IgD-negative memory B cell (primary cell): ENCODE data around the gene SF3B1. TPM values are rescaled to one million over a fixed set of nuclear protein-coding genes. Genes with fewer than 3 reads are reported as not detected.
"Not testable (repeated sequence)": the region's sequence is repeated elsewhere in the genome, so short reads cannot be mapped to it uniquely, and the experiment has no call there.

ENCODE experiments used
- H3K27ac Mint-ChIP-seq, 3 donors: one replicate each; pipeline ENCODE4 v1.8.0; 2020 to 2022; ENCODE audit warnings: mild to moderate bottlenecking in 3 of 3, mixed read lengths in 3 of 3, moderate library complexity in 1 of 3
- H3K27me3 Mint-ChIP-seq: one replicate; pipeline ENCODE4 v1.8.0; 2021; ENCODE audit warnings: mixed read lengths
- H3K36me3 Mint-ChIP-seq: one replicate; pipeline ENCODE4 v1.8.0; 2020; ENCODE audit warnings: mild to moderate bottlenecking, mixed read lengths
- H3K4me1 Mint-ChIP-seq, 3 donors: one replicate each; pipeline ENCODE4 v1.8.0; 2020 to 2022; ENCODE audit warnings: mixed read lengths in 3 of 3, mild to moderate bottlenecking in 1 of 3
- H3K4me3 Mint-ChIP-seq, 4 donors: one replicate each; pipeline ENCODE4 v1.8.0; 2020 to 2022; ENCODE audit warnings: mild to moderate bottlenecking in 4 of 4, mixed read lengths in 4 of 4, moderate library complexity in 3 of 4
- H3K9me3 Mint-ChIP-seq, 3 donors: one replicate each; pipeline ENCODE4 v1.8.0; 2020 to 2021; ENCODE audit warnings: mixed read lengths in 3 of 3, mild to moderate bottlenecking in 1 of 3
- polyA plus RNA-seq: library from polyadenylated mRNA; unstranded; fragments of 300-500 nt; fragmentation: Illumina TruSeq; gene quantifications from one replicate; pipeline ENCODE4 v1.2.3, GENCODE V29; 2021

SF3B1 gene, protein sequence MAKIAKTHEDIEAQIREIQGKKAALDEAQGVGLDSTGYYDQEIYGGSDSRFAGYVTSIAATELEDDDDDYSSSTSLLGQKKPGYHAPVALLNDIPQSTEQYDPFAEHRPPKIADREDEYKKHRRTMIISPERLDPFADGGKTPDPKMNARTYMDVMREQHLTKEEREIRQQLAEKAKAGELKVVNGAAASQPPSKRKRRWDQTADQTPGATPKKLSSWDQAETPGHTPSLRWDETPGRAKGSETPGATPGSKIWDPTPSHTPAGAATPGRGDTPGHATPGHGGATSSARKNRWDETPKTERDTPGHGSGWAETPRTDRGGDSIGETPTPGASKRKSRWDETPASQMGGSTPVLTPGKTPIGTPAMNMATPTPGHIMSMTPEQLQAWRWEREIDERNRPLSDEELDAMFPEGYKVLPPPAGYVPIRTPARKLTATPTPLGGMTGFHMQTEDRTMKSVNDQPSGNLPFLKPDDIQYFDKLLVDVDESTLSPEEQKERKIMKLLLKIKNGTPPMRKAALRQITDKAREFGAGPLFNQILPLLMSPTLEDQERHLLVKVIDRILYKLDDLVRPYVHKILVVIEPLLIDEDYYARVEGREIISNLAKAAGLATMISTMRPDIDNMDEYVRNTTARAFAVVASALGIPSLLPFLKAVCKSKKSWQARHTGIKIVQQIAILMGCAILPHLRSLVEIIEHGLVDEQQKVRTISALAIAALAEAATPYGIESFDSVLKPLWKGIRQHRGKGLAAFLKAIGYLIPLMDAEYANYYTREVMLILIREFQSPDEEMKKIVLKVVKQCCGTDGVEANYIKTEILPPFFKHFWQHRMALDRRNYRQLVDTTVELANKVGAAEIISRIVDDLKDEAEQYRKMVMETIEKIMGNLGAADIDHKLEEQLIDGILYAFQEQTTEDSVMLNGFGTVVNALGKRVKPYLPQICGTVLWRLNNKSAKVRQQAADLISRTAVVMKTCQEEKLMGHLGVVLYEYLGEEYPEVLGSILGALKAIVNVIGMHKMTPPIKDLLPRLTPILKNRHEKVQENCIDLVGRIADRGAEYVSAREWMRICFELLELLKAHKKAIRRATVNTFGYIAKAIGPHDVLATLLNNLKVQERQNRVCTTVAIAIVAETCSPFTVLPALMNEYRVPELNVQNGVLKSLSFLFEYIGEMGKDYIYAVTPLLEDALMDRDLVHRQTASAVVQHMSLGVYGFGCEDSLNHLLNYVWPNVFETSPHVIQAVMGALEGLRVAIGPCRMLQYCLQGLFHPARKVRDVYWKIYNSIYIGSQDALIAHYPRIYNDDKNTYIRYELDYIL
- polyA plus RNA-seq = 124 TPM

DNA sequence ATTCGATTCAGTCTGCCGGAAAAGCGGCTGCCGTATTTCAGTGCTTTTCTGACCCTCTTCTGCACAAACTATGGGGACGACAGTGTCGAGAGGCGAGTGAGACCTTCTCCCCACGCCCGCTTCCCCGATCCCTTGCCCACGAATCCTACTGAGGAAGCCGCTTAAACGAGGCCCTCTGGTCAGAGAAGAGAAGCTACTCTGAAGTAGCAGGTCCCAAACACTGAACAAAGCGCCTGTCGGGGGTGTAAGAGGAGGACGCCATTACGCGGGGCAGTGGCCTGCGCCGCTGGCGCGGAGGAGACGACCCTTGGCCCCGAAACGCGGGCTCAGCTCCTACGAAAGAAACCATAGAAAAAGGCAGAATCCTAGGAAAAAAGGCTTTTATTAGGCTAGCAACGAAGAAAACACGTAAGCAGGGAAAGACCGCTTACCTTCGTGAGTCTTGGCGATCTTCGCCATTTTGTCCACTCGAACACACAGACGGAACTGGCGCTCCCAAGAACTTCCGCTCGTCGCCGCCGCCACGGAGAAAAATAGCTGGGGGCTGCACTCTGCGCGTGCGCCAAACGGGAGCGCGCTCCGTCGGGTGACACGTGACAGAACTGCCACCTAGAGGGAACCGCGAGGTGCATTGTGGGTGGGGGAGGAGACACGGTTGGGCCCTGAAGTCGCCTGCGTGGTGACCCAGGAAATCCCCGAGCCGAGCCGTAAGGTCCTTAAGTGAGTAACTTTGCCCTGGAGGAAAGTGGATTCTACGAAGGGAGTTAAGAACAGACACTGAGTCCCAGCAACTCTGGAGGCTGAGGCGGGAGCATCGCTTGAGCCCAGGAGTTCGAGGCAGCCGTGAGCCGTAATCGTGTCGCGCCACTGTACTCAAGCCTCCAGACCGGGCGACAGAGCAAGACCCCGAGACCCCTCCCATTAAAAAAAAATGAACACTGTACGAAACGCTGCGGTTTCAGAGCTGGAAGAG lies at the start of gene SF3B1:
SF3B1 (minus strand) TSS at position 488 of the 973 bp plus-strand sequence; CDS start at position 459, 29 bp downstream.
- H3K27me3 Mint-ChIP-seq = no peaks in the 10 kb centered on the region
- no peaks in the 10 kb centered on the region for H3K9me3 Mint-ChIP-seq
- no peaks in the 10 kb centered on the region for H3K36me3 Mint-ChIP-seq
- H3K4me1 Mint-ChIP-seq = peaks cover 36 to 40% (median 36%) of the 10 kb centered on the region in 3 donors
- H3K4me3 Mint-ChIP-seq = peak within 1 kb of the TSS; percentile 96 to 100 (median 100)
- peak within 1 kb of the TSS; percentile 96 to 100 (median 100) for H3K27ac Mint-ChIP-seq

DNA sequence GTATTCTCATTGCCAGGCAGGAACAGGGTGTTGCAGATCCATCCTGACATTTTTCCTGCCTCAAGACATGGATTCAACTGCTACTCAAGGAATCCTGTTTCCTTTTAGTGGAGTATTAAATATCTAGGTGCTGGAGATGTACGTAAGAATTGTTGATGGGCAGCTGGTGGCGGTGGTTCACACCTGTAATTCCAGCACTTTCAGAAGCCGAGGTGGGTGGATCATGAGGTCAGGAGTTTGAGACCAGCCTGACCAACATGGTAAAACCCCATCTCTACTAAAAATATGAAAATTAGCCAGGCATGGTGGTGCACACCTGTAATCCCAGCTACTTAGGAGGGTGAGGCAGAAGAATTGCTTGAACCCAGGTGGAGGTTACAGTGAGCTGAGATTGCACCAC lies 49.4 kb upstream of the SF3B1 start:
- H3K9me3 Mint-ChIP-seq, H3K27me3 Mint-ChIP-seq, H3K27ac Mint-ChIP-seq, H3K4me1 Mint-ChIP-seq: not testable (repeated sequence)
- peak overlapping the region in 1 of 4 donors; percentile 39 for H3K4me3 Mint-ChIP-seq
- peaks cover 15% of the 10 kb centered on the region for H3K36me3 Mint-ChIP-seq

GRCh38 chr2:197480165-197481036 lies 45.6 kb upstream of the SF3B1 start:
- Mint-ChIP-seq H3K4me3 (peak overlapping the region in 1 of 4 donors; percentile 19), H3K9me3 (peaks cover 0 to 7% (median 0%) of the 10 kb centered on the region in 3 donors), H3K27me3 (no peaks in the 10 kb centered on the region), H3K4me1 (peaks cover 0 to 3% (median 0%) of the 10 kb centered on the region in 3 donors), H3K27ac (peak overlapping the region in 1 of 3 donors; percentile 71), H3K36me3 (peaks cover 17% of the 10 kb centered on the region)

- H3K36me3 Mint-ChIP-seq = peaks cover 12% of the 10 kb centered on the region
- H3K4me1 Mint-ChIP-seq = peaks cover 0 to 2% (median 0%) of the 10 kb centered on the region in 3 donors
- no peak overlapping the region for H3K27ac Mint-ChIP-seq
- H3K4me3 Mint-ChIP-seq = no peak overlapping the region
- H3K27me3 Mint-ChIP-seq = no peaks in the 10 kb centered on the region
- no peaks in the 10 kb centered on the region for H3K9me3 Mint-ChIP-seq
Measured at GRCh38 chr2:197477797-197478196, 43.0 kb upstream of the SF3B1 start.

DNA sequence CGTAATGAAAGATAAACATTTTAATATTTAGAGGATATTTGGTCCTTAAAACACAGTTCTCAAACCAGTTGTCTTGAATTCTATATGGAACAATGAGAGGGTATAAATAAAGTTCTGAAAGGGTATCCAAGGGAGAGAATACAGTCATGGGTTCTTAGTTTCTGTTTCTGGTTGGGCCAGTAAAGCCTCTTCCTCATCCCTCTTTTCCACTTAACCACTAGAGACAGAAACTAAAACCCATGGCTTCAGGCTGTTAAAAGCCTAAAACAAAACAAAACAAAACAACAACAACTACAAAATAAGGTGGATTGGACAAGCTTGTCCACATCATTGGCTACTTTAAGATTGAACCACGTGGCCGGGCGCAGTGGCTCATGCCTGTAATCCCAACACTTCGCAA lies 37.3 kb upstream of the SF3B1 start:
- Mint-ChIP-seq H3K36me3 (peaks cover 7% of the 10 kb centered on the region), H3K4me3 (no peak overlapping the region), H3K4me1 (peaks cover 0 to 1% (median 0%) of the 10 kb centered on the region in 3 donors), H3K27ac (peak overlapping the region in 1 of 3 donors; percentile 9), H3K27me3 (no peaks in the 10 kb centered on the region), H3K9me3 (no peaks in the 10 kb centered on the region)

- H3K4me1 Mint-ChIP-seq = peaks cover 5 to 8% (median 5%) of the 10 kb centered on the region in 3 donors
- H3K9me3 Mint-ChIP-seq = no peaks in the 10 kb centered on the region
- H3K36me3 Mint-ChIP-seq = peaks cover 5% of the 10 kb centered on the region
- no peaks in the 10 kb centered on the region for H3K27me3 Mint-ChIP-seq
- no peak overlapping the region for H3K4me3 Mint-ChIP-seq
- H3K27ac Mint-ChIP-seq = peak overlapping the region in 1 of 3 donors; percentile 22
Measured at GRCh38 chr2:197464175-197464574, 29.3 kb upstream of the SF3B1 start.

GRCh38 chr2:197461057-197461456 lies 26.2 kb upstream of the SF3B1 start:
- H3K4me3 Mint-ChIP-seq = no peak overlapping the region
- H3K9me3 Mint-ChIP-seq = no peaks in the 10 kb centered on the region
- H3K4me1 Mint-ChIP-seq = peaks cover 9 to 18% (median 13%) of the 10 kb centered on the region in 3 donors
- no peaks in the 10 kb centered on the region for H3K27me3 Mint-ChIP-seq
- no peak overlapping the region for H3K27ac Mint-ChIP-seq
- peaks cover 3% of the 10 kb centered on the region for H3K36me3 Mint-ChIP-seq

DNA sequence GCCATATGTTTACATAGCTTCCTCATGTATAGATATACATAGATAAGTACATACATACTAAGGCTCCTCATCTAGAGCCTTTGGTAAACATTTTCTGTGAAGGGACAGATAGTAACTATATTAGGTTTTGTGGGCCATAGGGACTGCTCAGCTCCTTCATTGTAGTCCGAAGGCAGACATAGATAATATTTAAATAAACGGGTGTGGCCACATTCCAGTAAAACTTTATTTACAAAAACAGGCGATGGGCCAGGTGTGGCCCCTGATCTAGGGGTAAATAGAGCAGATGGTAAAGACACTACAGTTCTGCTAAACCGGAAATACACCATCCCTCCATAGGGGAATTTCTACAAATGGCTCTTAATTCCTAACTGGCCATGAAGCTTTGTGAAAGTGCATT lies 25.8 kb upstream of the SF3B1 start:
- H3K27me3 Mint-ChIP-seq = no peaks in the 10 kb centered on the region
- H3K4me1 Mint-ChIP-seq = peaks cover 9 to 18% (median 12%) of the 10 kb centered on the region in 3 donors
- H3K9me3 Mint-ChIP-seq = no peaks in the 10 kb centered on the region
- no peak overlapping the region for H3K4me3 Mint-ChIP-seq
- no peak overlapping the region for H3K27ac Mint-ChIP-seq
- H3K36me3 Mint-ChIP-seq = peaks cover 3% of the 10 kb centered on the region

DNA sequence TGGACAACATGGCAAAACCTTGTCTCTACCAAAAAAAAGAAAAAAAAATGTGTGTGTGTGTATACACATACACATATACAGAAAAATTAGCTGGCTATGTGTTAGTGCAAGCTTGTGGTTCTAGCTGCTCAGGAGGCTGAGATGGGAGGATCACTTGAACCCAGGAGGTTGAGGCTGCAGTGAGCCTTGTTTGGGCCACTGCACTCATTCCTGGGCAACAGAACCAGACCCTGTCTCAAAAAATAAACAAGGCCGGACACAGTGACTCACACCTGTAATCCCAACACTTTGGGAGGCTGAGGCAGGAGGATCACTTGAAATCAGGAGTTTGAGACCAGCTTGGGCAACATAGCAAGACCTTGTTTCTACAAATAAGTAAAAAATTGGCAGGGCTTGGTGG lies 20.6 kb upstream of the SF3B1 start:
- peaks cover 21 to 35% (median 30%) of the 10 kb centered on the region in 3 donors for H3K4me1 Mint-ChIP-seq
- H3K27me3 Mint-ChIP-seq = no peaks in the 10 kb centered on the region
- H3K4me3 Mint-ChIP-seq = peak overlapping the region in 3 of 4 donors; percentile 49 to 97 (median 79)
- no peaks in the 10 kb centered on the region for H3K9me3 Mint-ChIP-seq
- H3K27ac Mint-ChIP-seq = peak overlapping the region in 2 of 3 donors; percentile 24 to 41
- H3K36me3 Mint-ChIP-seq = no peaks in the 10 kb centered on the region

DNA sequence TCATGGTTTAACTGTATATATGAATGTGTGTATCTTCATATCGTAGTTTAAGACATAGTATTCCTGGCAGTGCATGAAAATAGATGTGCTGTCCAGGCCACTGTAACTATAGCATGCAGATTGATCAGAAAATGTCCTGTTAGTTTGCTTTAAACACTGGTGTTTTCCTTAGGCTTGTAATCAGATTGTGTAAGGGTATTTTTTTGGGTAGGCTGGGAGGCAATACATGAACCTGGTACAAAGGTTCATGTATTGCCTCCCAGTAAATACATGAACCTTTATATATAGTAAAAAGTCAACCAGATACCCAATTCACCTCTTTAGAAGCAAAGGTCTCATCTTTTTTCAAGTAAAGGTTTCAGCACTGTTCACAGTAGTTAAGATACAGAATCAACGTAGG lies 20.1 kb upstream of the SF3B1 start:
- H3K27me3 Mint-ChIP-seq = no peaks in the 10 kb centered on the region
- peaks cover 20 to 35% (median 30%) of the 10 kb centered on the region in 3 donors for H3K4me1 Mint-ChIP-seq
- H3K9me3 Mint-ChIP-seq = no peaks in the 10 kb centered on the region
- peak overlapping the region; percentile 97 to 100 (median 100) for H3K4me3 Mint-ChIP-seq
- no peaks in the 10 kb centered on the region for H3K36me3 Mint-ChIP-seq
- peak overlapping the region; percentile 7 to 97 (median 67) for H3K27ac Mint-ChIP-seq

DNA sequence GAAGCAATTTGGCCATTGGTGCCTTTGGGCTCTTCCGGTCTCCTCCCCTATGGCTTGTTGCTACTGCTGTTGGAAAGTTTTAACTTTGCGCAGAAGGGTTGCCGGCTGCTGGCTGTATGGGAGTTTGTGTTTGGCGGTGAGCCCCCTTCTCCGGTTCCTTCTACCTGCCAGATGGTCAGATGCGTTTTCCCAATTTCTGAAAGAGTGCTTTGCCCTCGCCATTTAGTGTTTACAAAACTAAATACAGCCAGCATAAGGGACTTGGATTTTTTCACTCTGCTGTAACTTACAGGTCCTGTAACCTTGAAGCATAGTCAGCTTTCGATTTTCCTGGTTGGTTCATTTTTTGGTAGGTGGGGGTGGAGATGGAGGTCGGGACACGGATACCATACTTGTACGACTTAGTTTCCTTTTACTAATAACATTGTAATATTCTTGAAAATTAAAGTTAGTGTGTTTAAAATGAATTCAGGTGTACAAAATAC lies 19.1 kb upstream of the SF3B1 start:
- Mint-ChIP-seq H3K27me3 (no peaks in the 10 kb centered on the region), H3K36me3 (no peaks in the 10 kb centered on the region), H3K4me1 (peaks cover 18 to 32% (median 26%) of the 10 kb centered on the region in 3 donors), H3K4me3 (peak overlapping the region; percentile 97 to 100 (median 100)), H3K27ac (peak overlapping the region; percentile 97 to 100 (median 100)), H3K9me3 (no peaks in the 10 kb centered on the region)

- H3K27me3 Mint-ChIP-seq = no peaks in the 10 kb centered on the region
- peaks cover 18 to 31% (median 24%) of the 10 kb centered on the region in 3 donors for H3K4me1 Mint-ChIP-seq
- H3K4me3 Mint-ChIP-seq = peak within 1 kb of the TSS; percentile 97 to 100 (median 100)
- no peaks in the 10 kb centered on the region for H3K36me3 Mint-ChIP-seq
- H3K9me3 Mint-ChIP-seq = no peaks in the 10 kb centered on the region
- H3K27ac Mint-ChIP-seq = peak within 1 kb of the TSS; percentile 97 to 100 (median 100)
Measured at GRCh38 chr2:197453123-197453913, 18.5 kb upstream of the SF3B1 start, which contains the start of gene COQ10B. Gene COQ10B (plus strand): TSS chr2:197453552. CDS start chr2:197453561, 9 bp downstream.
